ENCODE results near the gene SPC24. TPM values are rescaled to one million over a fixed set of nuclear protein-coding genes. Genes with fewer than 3 reads are reported as not detected.

Gene SPC24
- total RNA-seq, 2 experiments from 2014 or later = 60.5 to 70.9 TPM

- no peaks in the 10 kb centered on the region for H3K4me1 Mint-ChIP-seq (ENCODE audit: low read depth)
- no peak for DNase-seq
- POLR2A ChIA-PET = no interaction called here
Measured at GRCh38 chr19:11171144-11171543, 15.6 kb upstream of the SPC24 start.

GRCh38 chr19:11169896-11170678 is 14.5 kb upstream of the SPC24 start:
- intact Hi-C loops (cut with micrococcal nuclease) = no loop called here
- CTCF ChIA-PET = no interaction called here
- H3K27ac Mint-ChIP-seq = no peak overlapping the region
- H3K4me3 Mint-ChIP-seq = no peak overlapping the region
- no peak for DNase-seq
- H3K27me3 Mint-ChIP-seq = no peaks in the 10 kb centered on the region
- no peak for ATAC-seq
- POLR2A ChIA-PET = no interaction called here
- no peak for TF ChIP-seq CTCF (IDR thresholded peaks at IDR 0.05)
- no peaks in the 10 kb centered on the region for H3K36me3 Mint-ChIP-seq (ENCODE audit: low read depth)
- no peaks in the 10 kb centered on the region for H3K9me3 Mint-ChIP-seq
- no peaks in the 10 kb centered on the region for H3K4me1 Mint-ChIP-seq (ENCODE audit: low read depth)

More at GRCh38 chr19:11171144-11171543, 15.6 kb upstream of the SPC24 start:
- intact Hi-C loops (cut with micrococcal nuclease) = no loop called here
- H3K36me3 Mint-ChIP-seq (ENCODE audit: low read depth) = no peaks in the 10 kb centered on the region
- no peak for ATAC-seq
- H3K27ac Mint-ChIP-seq = no peak overlapping the region
- no peak for TF ChIP-seq CTCF (IDR thresholded peaks at IDR 0.05)
- H3K4me3 Mint-ChIP-seq = no peak overlapping the region
- H3K27me3 Mint-ChIP-seq = no peaks in the 10 kb centered on the region
- CTCF ChIA-PET = no interaction called here
- H3K9me3 Mint-ChIP-seq = no peaks in the 10 kb centered on the region

- H3K4me1 Mint-ChIP-seq (ENCODE audit: low read depth) = no peaks in the 10 kb centered on the region
- POLR2A ChIA-PET = interaction anchor here (0.6 to 0.8 kb wide), 2 partner anchors 30 to 63 kb away, joined by 3 to 4 read pairs; no protein-coding TSS in a partner anchor
- DNase-seq (no peak), ATAC-seq (no peak)
- no peaks in the 10 kb centered on the region for H3K36me3 Mint-ChIP-seq (ENCODE audit: low read depth)
- no peaks in the 10 kb centered on the region for H3K9me3 Mint-ChIP-seq
- no peaks in the 10 kb centered on the region for H3K27me3 Mint-ChIP-seq
- intact Hi-C loops (cut with micrococcal nuclease) = no loop called here
- H3K27ac Mint-ChIP-seq = no peak overlapping the region
- CTCF ChIA-PET = interaction anchor here (1.6 kb wide), 1 partner anchor 42 kb away, joined by 4 read pairs; no protein-coding TSS in a partner anchor
- no peak for TF ChIP-seq CTCF (IDR thresholded peaks at IDR 0.05)
- no peak overlapping the region for H3K4me3 Mint-ChIP-seq
Measured at GRCh38 chr19:11168568-11168967, 13.0 kb upstream of the SPC24 start.

- no peak overlapping the region for H3K27ac Mint-ChIP-seq
- H3K27me3 Mint-ChIP-seq = no peaks in the 10 kb centered on the region
- no peaks in the 10 kb centered on the region for H3K4me1 Mint-ChIP-seq (ENCODE audit: low read depth)
- CTCF ChIA-PET = interaction anchor here (1.2 kb wide), 1 partner anchor 15 kb away, joined by 3 read pairs; no protein-coding TSS in a partner anchor
- H3K36me3 Mint-ChIP-seq (ENCODE audit: low read depth) = no peaks in the 10 kb centered on the region
- no peak for DNase-seq
- no peaks in the 10 kb centered on the region for H3K9me3 Mint-ChIP-seq
- POLR2A ChIA-PET = no interaction called here
- ATAC-seq = no peak
- no peak overlapping the region for H3K4me3 Mint-ChIP-seq
- no peak for TF ChIP-seq CTCF (IDR thresholded peaks at IDR 0.05)
- intact Hi-C loops (cut with micrococcal nuclease) = no loop called here
Measured at GRCh38 chr19:11166281-11167142, 10.9 kb upstream of the SPC24 start.

All from activated CD8-positive, alpha-beta T cell treated with anti-CD3 and anti-CD28 coated beads for 36 hours (primary cell).